ENCODE data around the gene GPC6.

GRCh38 chr13:93338030-93338429 is 111.4 kb downstream of the GPC6 start:
- TF ChIP-seq CTCF (optimal IDR thresholded peaks at IDR 0.05 in 1 of 3, IDR thresholded peaks at IDR 0.05 in 1 of 3, conservative IDR thresholded peaks at IDR 0.05 in 1 of 3; ENCODE audit: extremely low read depth in 1 of 3, insufficient read depth in 2 of 3, low read length in 3 of 3) (no peak), EZH2 (IDR thresholded peaks at IDR 0.05; ENCODE audit: low read length) (no peak)

All from keratinocyte (primary cell).